ENCODE results near the gene PAH. TPM values are rescaled to one million over a fixed set of nuclear protein-coding genes. Genes with fewer than 3 reads are reported as not detected.
A peak's percentile ranks its signal among the peaks of the same experiment; 100 is the strongest.

PAH gene
- total and polyA plus RNA-seq, 3 donors from 2014 or later: 9.3 to 23.2 (median 18.4) TPM

DNA sequence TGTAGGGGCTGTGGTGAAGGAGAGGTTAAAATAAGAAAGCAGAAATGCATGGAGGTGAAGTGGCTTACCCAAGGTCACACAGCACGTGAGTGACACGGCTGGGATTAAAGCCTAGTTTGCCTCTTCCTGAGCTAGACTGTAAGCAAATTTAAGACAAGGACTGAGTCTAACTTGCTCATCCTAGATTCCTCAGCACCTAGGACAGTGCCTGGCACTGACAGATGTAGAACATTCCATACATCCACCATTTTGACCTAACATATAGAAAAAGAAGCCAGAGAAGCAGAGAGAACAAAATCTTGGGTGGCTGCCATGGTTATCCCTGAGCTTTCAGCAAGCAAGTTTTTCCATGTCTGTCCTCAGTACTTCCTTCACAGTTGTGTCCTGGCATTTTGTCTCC lies 110.5 kb downstream of the PAH start:
- no peak overlapping the region for H3K27ac ChIP-seq
- DNase-seq: no peak
- no peaks in the 10 kb centered on the region for H3K36me3 ChIP-seq (ENCODE audit: low read depth, missing control alignments)
- H3K27me3 ChIP-seq: no peaks in the 10 kb centered on the region
- intact Hi-C loops (cut with DNase I; ENCODE audit: low total_unique reads): no loop called here
- 39 to 67% methylated on average over 2 of the region's 2 CpGs for WGBS, 2 donors
- no peaks in the 10 kb centered on the region for H3K9me3 ChIP-seq
- H3K4me3 ChIP-seq: no peak overlapping the region
- no peaks in the 10 kb centered on the region for H3K4me1 ChIP-seq
- no peak for TF ChIP-seq POLR2A (IDR thresholded peaks at IDR 0.05)
- TF ChIP-seq, protein P1, sequence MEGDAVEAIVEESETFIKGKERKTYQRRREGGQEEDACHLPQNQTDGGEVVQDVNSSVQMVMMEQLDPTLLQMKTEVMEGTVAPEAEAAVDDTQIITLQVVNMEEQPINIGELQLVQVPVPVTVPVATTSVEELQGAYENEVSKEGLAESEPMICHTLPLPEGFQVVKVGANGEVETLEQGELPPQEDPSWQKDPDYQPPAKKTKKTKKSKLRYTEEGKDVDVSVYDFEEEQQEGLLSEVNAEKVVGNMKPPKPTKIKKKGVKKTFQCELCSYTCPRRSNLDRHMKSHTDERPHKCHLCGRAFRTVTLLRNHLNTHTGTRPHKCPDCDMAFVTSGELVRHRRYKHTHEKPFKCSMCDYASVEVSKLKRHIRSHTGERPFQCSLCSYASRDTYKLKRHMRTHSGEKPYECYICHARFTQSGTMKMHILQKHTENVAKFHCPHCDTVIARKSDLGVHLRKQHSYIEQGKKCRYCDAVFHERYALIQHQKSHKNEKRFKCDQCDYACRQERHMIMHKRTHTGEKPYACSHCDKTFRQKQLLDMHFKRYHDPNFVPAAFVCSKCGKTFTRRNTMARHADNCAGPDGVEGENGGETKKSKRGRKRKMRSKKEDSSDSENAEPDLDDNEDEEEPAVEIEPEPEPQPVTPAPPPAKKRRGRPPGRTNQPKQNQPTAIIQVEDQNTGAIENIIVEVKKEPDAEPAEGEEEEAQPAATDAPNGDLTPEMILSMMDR (IDR thresholded peaks at IDR 0.05): no peak

DNA sequence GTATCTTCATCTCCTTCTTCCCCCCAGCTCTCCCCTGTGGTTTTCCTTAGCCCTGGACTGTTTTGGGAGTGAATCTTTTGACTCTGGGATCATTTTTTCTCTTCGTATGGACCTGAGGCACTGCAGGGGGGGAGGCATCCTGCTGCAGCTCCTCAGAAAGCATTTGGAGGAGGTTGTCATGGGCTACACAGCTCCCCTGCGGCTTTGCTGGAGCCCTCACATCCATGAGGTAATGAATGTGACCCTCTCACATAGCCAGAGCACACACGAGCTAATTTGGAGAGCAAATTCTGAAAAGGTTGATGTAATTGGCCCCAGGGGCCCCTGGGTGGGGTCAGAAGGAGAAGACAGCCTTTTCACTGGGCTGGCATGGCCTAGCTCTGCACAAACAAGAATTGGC lies 110.9 kb downstream of the PAH start:
- WGBS, 2 donors: 44 to 53% methylated on average over 3 of the region's 3 CpGs
- H3K4me1 ChIP-seq: no peaks in the 10 kb centered on the region
- H3K9me3 ChIP-seq: no peaks in the 10 kb centered on the region
- intact Hi-C loops (cut with DNase I; ENCODE audit: low total_unique reads): no loop called here
- H3K27me3 ChIP-seq: no peaks in the 10 kb centered on the region
- no peaks in the 10 kb centered on the region for H3K36me3 ChIP-seq (ENCODE audit: low read depth, missing control alignments)
- H3K4me3 ChIP-seq: no peak overlapping the region
- no peak overlapping the region for H3K27ac ChIP-seq
- TF ChIP-seq, protein P1 (IDR thresholded peaks at IDR 0.05): no peak
- no peak for TF ChIP-seq POLR2A (IDR thresholded peaks at IDR 0.05)
- DNase-seq: no peak

DNA sequence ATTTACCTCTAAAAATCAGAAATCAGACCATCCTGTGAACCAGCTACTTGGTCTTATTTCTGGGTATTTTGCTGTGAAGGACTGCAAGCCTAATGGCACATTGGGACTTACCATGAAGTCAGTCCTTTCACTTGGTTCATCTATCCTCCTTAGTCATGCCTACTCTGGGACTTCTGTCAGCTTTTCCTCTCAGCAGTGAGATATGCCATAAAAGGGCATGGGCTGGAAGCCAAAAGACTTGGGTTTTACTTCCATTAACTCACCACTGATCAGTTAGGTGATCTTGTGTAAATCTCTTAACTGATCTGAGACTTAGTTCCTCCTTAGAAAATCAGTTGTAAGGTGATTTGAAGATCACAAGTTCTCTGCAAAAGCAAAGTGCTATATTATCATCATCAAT lies 116.5 kb downstream of the PAH start:
- intact Hi-C loops (cut with DNase I; ENCODE audit: low total_unique reads): no loop called here
- Histone ChIP-seq H3K27ac (no peak overlapping the region), H3K4me1 (no peaks in the 10 kb centered on the region), H3K9me3 (no peaks in the 10 kb centered on the region), H3K4me3 (no peak overlapping the region), H3K27me3 (no peaks in the 10 kb centered on the region), H3K36me3 (ENCODE audit: low read depth, missing control alignments) (no peaks in the 10 kb centered on the region)
- TF ChIP-seq, protein P1 (IDR thresholded peaks at IDR 0.05): no peak
- no peak for TF ChIP-seq POLR2A (IDR thresholded peaks at IDR 0.05)
- no peak for DNase-seq

DNA sequence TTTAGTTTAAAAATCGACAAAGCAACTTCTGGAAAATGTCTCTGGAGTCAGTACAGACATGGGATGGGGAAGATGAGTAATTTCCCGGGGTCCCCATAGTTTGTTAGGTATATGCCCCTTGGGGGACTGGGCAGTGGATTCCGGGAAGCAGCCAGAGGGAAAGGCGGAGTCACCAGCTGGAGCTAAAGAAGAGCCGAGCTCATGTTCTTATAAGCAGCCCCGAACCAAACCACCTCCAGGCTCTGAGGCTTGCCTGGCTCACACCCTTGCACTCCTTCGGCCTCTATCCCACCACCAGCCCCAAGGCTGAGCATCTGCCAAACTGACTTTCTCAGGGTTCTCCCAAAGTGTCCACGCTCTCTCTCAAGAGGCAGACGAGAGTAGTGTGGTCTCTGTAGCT lies 117.8 kb downstream of the PAH start:
- H3K27ac ChIP-seq: no peak overlapping the region
- no peak for TF ChIP-seq POLR2A (IDR thresholded peaks at IDR 0.05)
- TF ChIP-seq, protein P1 (IDR thresholded peaks at IDR 0.05): no peak
- H3K4me3 ChIP-seq: no peak overlapping the region
- no peaks in the 10 kb centered on the region for H3K27me3 ChIP-seq
- no peaks in the 10 kb centered on the region for H3K36me3 ChIP-seq (ENCODE audit: low read depth, missing control alignments)
- intact Hi-C loops (cut with DNase I; ENCODE audit: low total_unique reads): no loop called here
- 64 to 65% methylated on average over 8 to 9 of the region's 9 CpGs for WGBS, 2 donors
- no peaks in the 10 kb centered on the region for H3K4me1 ChIP-seq
- no peaks in the 10 kb centered on the region for H3K9me3 ChIP-seq
- no peak for DNase-seq

DNA sequence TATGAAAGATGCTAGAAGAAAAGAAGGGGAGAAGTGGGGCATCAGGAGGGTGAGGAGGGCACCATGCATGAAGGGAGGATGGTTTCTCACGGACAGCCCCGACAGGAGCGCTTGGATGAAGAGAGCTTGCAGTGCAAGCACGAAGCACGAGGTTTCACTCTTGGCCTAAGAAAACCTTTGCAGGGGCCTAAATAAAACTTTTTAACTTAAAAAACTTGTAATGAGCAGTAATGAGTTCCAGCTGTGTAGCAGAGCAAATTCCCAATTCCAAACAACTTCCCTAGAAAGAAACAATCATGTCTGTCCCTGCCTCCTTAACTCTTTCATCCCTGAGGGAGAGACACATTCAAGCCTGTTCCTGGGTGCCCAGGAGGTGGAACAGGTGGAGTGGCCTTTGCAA lies 119.5 kb downstream of the PAH start:
- peak; percentile 42 for DNase-seq
- Histone ChIP-seq H3K36me3 (ENCODE audit: low read depth, missing control alignments) (no peaks in the 10 kb centered on the region), H3K27me3 (no peaks in the 10 kb centered on the region), H3K4me3 (no peak overlapping the region), H3K4me1 (no peaks in the 10 kb centered on the region), H3K9me3 (no peaks in the 10 kb centered on the region), H3K27ac (no peak overlapping the region)
- WGBS, 2 donors: 59 to 63% methylated on average over 5 of the region's 5 CpGs
- intact Hi-C loops (cut with DNase I; ENCODE audit: low total_unique reads): no loop called here
- no peak for TF ChIP-seq POLR2A (IDR thresholded peaks at IDR 0.05)
- TF ChIP-seq, protein P1 (IDR thresholded peaks at IDR 0.05): no peak
